K562 (cell line): Measurements from ENCODE around the gene KRT33A.
"Not testable (repeated sequence)": the region's sequence is repeated elsewhere in the genome, so short reads cannot be mapped to it uniquely, and the experiment has no call there.

Source experiments
- BCL6 ChIP-seq: fragments of 250-450 bp; sonication (Bioruptor Pico); IDR thresholded peaks from 2 replicates; pipeline ENCODE4 v1.4.0; 2020
- GABPA ChIP-seq: fragments of 200-800 bp; sonication (Bioruptor generic); conservative IDR thresholded peaks from 2 replicates; pipeline ENCODE4 v1.6.1; 2016; ENCODE audit warnings: low read depth, missing genetic modification characterization, missing compliant biosample characterization
- NFIX ChIP-seq: fragments of 250-450 bp; sonication (Bioruptor Pico); IDR thresholded peaks from 2 replicates; pipeline ENCODE4 v1.4.0; 2020; ENCODE audit warnings: low read depth, mild to moderate bottlenecking, moderate library complexity
- NR2C2 ChIP-seq, 2 experiments: fragments of 200-800 bp in 1 of 2; sonication (Bioruptor generic) in 1 of 2; sonication (generic) in 1 of 2; formaldehyde crosslinking in 1 of 2; IDR thresholded peaks; 2 replicates each; pipeline versions ENCODE4 v1.6.1 to v1.8.0; 2016 to 2022; ENCODE audit warnings: mild to moderate bottlenecking in 1 of 2, missing compliant biosample characterization in 1 of 2, missing genetic modification characterization in 1 of 2, missing genetic modification reagents in 1 of 2
- NRF1 ChIP-seq, 2 experiments: fragments of 450-650 bp; IDR thresholded peaks in 1 of 2; conservative IDR thresholded peaks in 1 of 2; 2 replicates each; pipeline ENCODE4 v1.6.1; 2014; ENCODE audit warnings: mild to moderate bottlenecking in 2 of 2
- THRAP3 ChIP-seq: fragments of 450-650 bp; IDR thresholded peaks from 2 replicates; pipeline ENCODE4 v1.6.1; 2016; ENCODE audit warnings: mild to moderate bottlenecking, inconsistent platforms, borderline replicate concordance
- ZFP1 ChIP-seq: fragments of 450-650 bp; formaldehyde crosslinking; IDR thresholded peaks from 2 replicates; pipeline ENCODE4 v1.4.0; 2020; ENCODE audit warnings: mild to moderate bottlenecking, mixed read lengths
- ZNF644 ChIP-seq: fragments of 200-800 bp; sonication (Bioruptor generic); IDR thresholded peaks from 2 replicates; pipeline ENCODE4 v1.6.1; 2016; ENCODE audit warnings: low read depth, missing genetic modification characterization, missing compliant biosample characterization
- TF ChIP-seq, protein P1 (sequence below), 3 experiments: IDR thresholded peaks in 2 of 3; conservative IDR thresholded peaks in 1 of 3; 2 replicates each; pipeline ENCODE4 v1.5.1; 2011 to 2012; ENCODE audit warnings: low read length in 3 of 3, mild to moderate bottlenecking in 3 of 3, control low read depth in 2 of 3, improper control_type of control experiment in 1 of 3, inconsistent platforms in 1 of 3, low read depth in 1 of 3, mixed read lengths in 1 of 3, moderate library complexity in 1 of 3; ENCODE audit not compliant: insufficient read depth in 2 of 3

DNA sequence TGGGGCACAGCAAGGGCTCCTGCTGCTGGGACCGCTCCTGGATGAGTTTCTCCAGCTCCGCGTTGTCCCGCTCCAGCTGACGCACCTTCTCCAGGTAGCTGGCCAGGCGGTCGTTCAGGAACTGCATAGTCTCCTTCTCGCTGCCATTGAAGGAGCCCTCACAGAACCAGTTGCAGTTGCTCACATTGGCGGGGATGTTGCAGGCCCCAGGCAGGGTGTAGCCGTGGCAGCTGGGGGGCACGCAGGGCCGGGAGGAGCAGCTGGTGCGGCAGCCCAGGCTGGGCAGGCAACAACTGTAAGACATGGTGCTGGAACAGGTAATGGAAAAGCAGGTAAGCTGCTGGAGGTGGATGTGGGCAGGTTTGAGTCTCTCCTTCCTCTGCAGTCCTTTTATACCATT lies 31.3 kb upstream of the KRT33A start, which contains the start of gene KRT34:
- TF ChIP-seq NRF1 (conservative IDR thresholded peaks at IDR 0.05 in 1 of 2, IDR thresholded peaks at IDR 0.05 in 1 of 2); ZNF644 (tag); GABPA (tag); BCL6 (CRISPR knock-in tag); NR2C2 (CRISPR knock-in tag; IDR thresholded peaks at IDR 0.05); NR2C2 (tag; IDR thresholded peaks at IDR 0.05); ZFP1 (CRISPR knock-in tag); THRAP3; NFIX (CRISPR knock-in tag): not testable (repeated sequence)
- TF ChIP-seq, protein P1, sequence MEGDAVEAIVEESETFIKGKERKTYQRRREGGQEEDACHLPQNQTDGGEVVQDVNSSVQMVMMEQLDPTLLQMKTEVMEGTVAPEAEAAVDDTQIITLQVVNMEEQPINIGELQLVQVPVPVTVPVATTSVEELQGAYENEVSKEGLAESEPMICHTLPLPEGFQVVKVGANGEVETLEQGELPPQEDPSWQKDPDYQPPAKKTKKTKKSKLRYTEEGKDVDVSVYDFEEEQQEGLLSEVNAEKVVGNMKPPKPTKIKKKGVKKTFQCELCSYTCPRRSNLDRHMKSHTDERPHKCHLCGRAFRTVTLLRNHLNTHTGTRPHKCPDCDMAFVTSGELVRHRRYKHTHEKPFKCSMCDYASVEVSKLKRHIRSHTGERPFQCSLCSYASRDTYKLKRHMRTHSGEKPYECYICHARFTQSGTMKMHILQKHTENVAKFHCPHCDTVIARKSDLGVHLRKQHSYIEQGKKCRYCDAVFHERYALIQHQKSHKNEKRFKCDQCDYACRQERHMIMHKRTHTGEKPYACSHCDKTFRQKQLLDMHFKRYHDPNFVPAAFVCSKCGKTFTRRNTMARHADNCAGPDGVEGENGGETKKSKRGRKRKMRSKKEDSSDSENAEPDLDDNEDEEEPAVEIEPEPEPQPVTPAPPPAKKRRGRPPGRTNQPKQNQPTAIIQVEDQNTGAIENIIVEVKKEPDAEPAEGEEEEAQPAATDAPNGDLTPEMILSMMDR (IDR thresholded peaks at IDR 0.05 in 2 of 3, conservative IDR thresholded peaks at IDR 0.05 in 1 of 3; ENCODE audit: insufficient read depth in 2 of 3, low read depth in 1 of 3, low read length in 3 of 3): not testable (repeated sequence)
